Memory B cell (primary cell): ENCODE results near the gene RGS10.
"Not testable (repeated sequence)": the region's sequence is repeated elsewhere in the genome, so short reads cannot be mapped to it uniquely, and the experiment has no call there.

Source experiments
- ATAC-seq: fragments of 150-1000 bp; cut with Tn5 transposase; 2 replicates; pipeline ENCODE4 v1.10.0; 2021; ENCODE audit warnings: low read depth, mild to moderate bottlenecking, moderate library complexity
- DNase-seq, 2 donors: peaks; one replicate each; pipeline ENCODE4 v3.0.0; 2022; ENCODE audit warnings: low spot score in 2 of 2
- H3K27ac Mint-ChIP-seq: one replicate; pipeline ENCODE4 v1.8.0; 2022; ENCODE audit warnings: mild to moderate bottlenecking, moderate library complexity, mixed read lengths
- H3K27me3 Mint-ChIP-seq: one replicate; pipeline ENCODE4 v1.8.0; 2022; ENCODE audit warnings: mixed read lengths
- H3K36me3 Mint-ChIP-seq: one replicate; pipeline ENCODE4 v1.8.0; 2022; ENCODE audit warnings: mild to moderate bottlenecking, mixed read lengths
- H3K4me1 Mint-ChIP-seq: one replicate; pipeline ENCODE4 v1.8.0; 2022; ENCODE audit warnings: mixed read lengths
- H3K4me3 Mint-ChIP-seq: one replicate; pipeline ENCODE4 v1.8.0; 2022; ENCODE audit warnings: mild to moderate bottlenecking, moderate library complexity, mixed read lengths
- H3K9me3 Mint-ChIP-seq: one replicate; pipeline ENCODE4 v1.8.0; 2022; ENCODE audit warnings: mixed read lengths

RGS10 gene

GRCh38 chr10:119469325-119469707 is 73.2 kb downstream of the RGS10 start:
- H3K27me3 Mint-ChIP-seq, result peaks cover 6% of the 10 kb centered on the region
- H3K4me1 Mint-ChIP-seq, result peaks cover 16% of the 10 kb centered on the region
- DNase-seq, result no peak
- H3K4me3 Mint-ChIP-seq, result no peak overlapping the region
- no peak for ATAC-seq
- H3K36me3 Mint-ChIP-seq, result no peaks in the 10 kb centered on the region
- H3K9me3 Mint-ChIP-seq, result peaks cover 4% of the 10 kb centered on the region
- no peak overlapping the region for H3K27ac Mint-ChIP-seq

- Mint-ChIP-seq H3K36me3 (no peaks in the 10 kb centered on the region), H3K27ac (no peak overlapping the region), H3K27me3 (peaks cover 6% of the 10 kb centered on the region), H3K9me3 (peaks cover 2% of the 10 kb centered on the region), H3K4me3 (no peak overlapping the region), H3K4me1 (peaks cover 16% of the 10 kb centered on the region)
- DNase-seq (no peak), ATAC-seq (no peak)
Measured at GRCh38 chr10:119468542-119469324, 73.8 kb downstream of the RGS10 start.

- peak; percentile 64 for ATAC-seq
- H3K27me3 Mint-ChIP-seq, result peaks cover 6% of the 10 kb centered on the region
- H3K36me3 Mint-ChIP-seq, result peaks cover 2% of the 10 kb centered on the region
- peaks cover 4% of the 10 kb centered on the region for H3K9me3 Mint-ChIP-seq
- H3K4me1 Mint-ChIP-seq, result peaks cover 22% of the 10 kb centered on the region
- H3K27ac Mint-ChIP-seq, result no peak overlapping the region
- DNase-seq, result no peak
- no peak overlapping the region for H3K4me3 Mint-ChIP-seq
Measured at GRCh38 chr10:119466655-119467054, 75.9 kb downstream of the RGS10 start.

- H3K36me3 Mint-ChIP-seq, result peaks cover 2% of the 10 kb centered on the region
- H3K9me3 Mint-ChIP-seq, result peaks cover 2% of the 10 kb centered on the region
- no peak for ATAC-seq
- no peak overlapping the region for H3K4me3 Mint-ChIP-seq
- H3K27me3 Mint-ChIP-seq, result peaks cover 6% of the 10 kb centered on the region
- no peak overlapping the region for H3K27ac Mint-ChIP-seq
- H3K4me1 Mint-ChIP-seq, result peaks cover 24% of the 10 kb centered on the region
- DNase-seq, result no peak
Measured at GRCh38 chr10:119466076-119466475, 76.4 kb downstream of the RGS10 start.

GRCh38 chr10:119465085-119465484 is 77.4 kb downstream of the RGS10 start:
- Mint-ChIP-seq H3K9me3 (peaks cover 2% of the 10 kb centered on the region), H3K27me3 (peaks cover 6% of the 10 kb centered on the region), H3K36me3 (peaks cover 2% of the 10 kb centered on the region), H3K27ac (no peak overlapping the region), H3K4me3 (no peak overlapping the region), H3K4me1 (peaks cover 25% of the 10 kb centered on the region)
- DNase-seq (no peak), ATAC-seq (no peak)

GRCh38 chr10:119463195-119463594 is 79.3 kb downstream of the RGS10 start:
- DNase-seq, H3K4me3 Mint-ChIP-seq, H3K27ac Mint-ChIP-seq, H3K27me3 Mint-ChIP-seq, H3K36me3 Mint-ChIP-seq, ATAC-seq, H3K9me3 Mint-ChIP-seq: not testable (repeated sequence)
- H3K4me1 Mint-ChIP-seq, result peaks cover 25% of the 10 kb centered on the region

- H3K27ac Mint-ChIP-seq, result no peak overlapping the region
Measured at GRCh38 chr10:119462773-119463172, 79.7 kb downstream of the RGS10 start.

GRCh38 chr10:119461923-119462322 is 80.6 kb downstream of the RGS10 start:
- Mint-ChIP-seq H3K9me3 (peaks cover 2% of the 10 kb centered on the region), H3K27me3 (peaks cover 6% of the 10 kb centered on the region), H3K4me3 (no peak overlapping the region), H3K4me1 (peaks cover 24% of the 10 kb centered on the region), H3K27ac (no peak overlapping the region), H3K36me3 (peaks cover 6% of the 10 kb centered on the region)
- DNase-seq (no peak), ATAC-seq (peak; percentile 78)

More at GRCh38 chr10:119462773-119463172, 79.7 kb downstream of the RGS10 start:
- peaks cover 6% of the 10 kb centered on the region for H3K27me3 Mint-ChIP-seq
- H3K36me3 Mint-ChIP-seq, result peaks cover 6% of the 10 kb centered on the region
- peaks cover 2% of the 10 kb centered on the region for H3K9me3 Mint-ChIP-seq
- H3K4me1 Mint-ChIP-seq, result peaks cover 25% of the 10 kb centered on the region
- ATAC-seq (no peak), DNase-seq (no peak)
- no peak overlapping the region for H3K4me3 Mint-ChIP-seq

- DNase-seq, result no peak
- H3K9me3 Mint-ChIP-seq, result peaks cover 2% of the 10 kb centered on the region
- H3K4me1 Mint-ChIP-seq, result peaks cover 21% of the 10 kb centered on the region
- H3K27ac Mint-ChIP-seq, result no peak overlapping the region
- ATAC-seq, result no peak
- H3K4me3 Mint-ChIP-seq, result no peak overlapping the region
- H3K36me3 Mint-ChIP-seq, result peaks cover 6% of the 10 kb centered on the region
- H3K27me3 Mint-ChIP-seq, result peaks cover 6% of the 10 kb centered on the region
Measured at GRCh38 chr10:119461380-119461779, 81.1 kb downstream of the RGS10 start.

GRCh38 chr10:119460369-119461195 is 81.9 kb downstream of the RGS10 start:
- DNase-seq, result no peak
- no peak for ATAC-seq
- Mint-ChIP-seq H3K9me3 (peaks cover 2% of the 10 kb centered on the region), H3K4me1 (peaks cover 26% of the 10 kb centered on the region), H3K27ac (no peak overlapping the region), H3K4me3 (no peak overlapping the region), H3K36me3 (peaks cover 6% of the 10 kb centered on the region), H3K27me3 (peaks cover 6% of the 10 kb centered on the region)

GRCh38 chr10:119459681-119460340 is 82.7 kb downstream of the RGS10 start:
- peaks cover under 1% of the 10 kb centered on the region for H3K27me3 Mint-ChIP-seq
- no peak overlapping the region for H3K27ac Mint-ChIP-seq
- H3K4me1 Mint-ChIP-seq, result peaks cover 21% of the 10 kb centered on the region
- DNase-seq (no peak), ATAC-seq (no peak)
- H3K36me3 Mint-ChIP-seq, result peaks cover 6% of the 10 kb centered on the region
- no peak overlapping the region for H3K4me3 Mint-ChIP-seq
- peaks cover 2% of the 10 kb centered on the region for H3K9me3 Mint-ChIP-seq

- H3K9me3 Mint-ChIP-seq, result peaks cover 2% of the 10 kb centered on the region
- ATAC-seq, result no peak
- H3K4me1 Mint-ChIP-seq, result peaks cover 24% of the 10 kb centered on the region
- no peak overlapping the region for H3K27ac Mint-ChIP-seq
- no peak overlapping the region for H3K4me3 Mint-ChIP-seq
- peaks cover 6% of the 10 kb centered on the region for H3K36me3 Mint-ChIP-seq
- H3K27me3 Mint-ChIP-seq, result no peaks in the 10 kb centered on the region
- no peak for DNase-seq
Measured at GRCh38 chr10:119457966-119458766, 84.4 kb downstream of the RGS10 start.

- ATAC-seq (no peak), DNase-seq (no peak)
- no peak overlapping the region for H3K27ac Mint-ChIP-seq
- no peaks in the 10 kb centered on the region for H3K9me3 Mint-ChIP-seq
- H3K4me3 Mint-ChIP-seq, result no peak overlapping the region
- no peaks in the 10 kb centered on the region for H3K27me3 Mint-ChIP-seq
- peaks cover 6% of the 10 kb centered on the region for H3K36me3 Mint-ChIP-seq
- H3K4me1 Mint-ChIP-seq, result peaks cover 15% of the 10 kb centered on the region
Measured at GRCh38 chr10:119456435-119456810, 86.1 kb downstream of the RGS10 start.
